Keratinocyte (primary cell): ENCODE data around the gene ITGA6.

Experiments
- CTCF ChIP-seq, 3 experiments: IDR thresholded peaks in 1 of 3; conservative IDR thresholded peaks in 1 of 3; optimal IDR thresholded peaks in 1 of 3; 2 replicates in 2 of 3; 3 replicates in 1 of 3; pipeline versions ENCODE3 to v1.5.1; 2011; ENCODE audit warnings: low read length in 3 of 3, mild to moderate bottlenecking in 3 of 3, moderate library complexity in 2 of 3, control low read depth in 1 of 3, inconsistent platforms in 1 of 3; ENCODE audit not compliant: insufficient read depth in 2 of 3; ENCODE audit errors: extremely low read depth in 1 of 3
- EZH2 ChIP-seq: IDR thresholded peaks from one replicate; pipeline ENCODE4 v1.6.1; 2012; ENCODE audit warnings: inconsistent platforms, mild to moderate bottlenecking, low read length, moderate library complexity

- TF ChIP-seq CTCF (optimal IDR thresholded peaks at IDR 0.05 in 1 of 3, IDR thresholded peaks at IDR 0.05 in 1 of 3, conservative IDR thresholded peaks at IDR 0.05 in 1 of 3; ENCODE audit: extremely low read depth in 1 of 3, insufficient read depth in 2 of 3, low read length in 3 of 3) (no peak), EZH2 (no peak)
Measured at GRCh38 chr2:172409042-172409441, 18.3 kb upstream of the ITGA6 start.
